KMS-11 (cell line): ENCODE results near the gene PYHIN1.
A peak's percentile ranks its signal among the peaks of the same experiment; 100 is the strongest.

ENCODE experiments used
- H2AFZ ChIP-seq: fragments of 200-600 bp; sonication (generic); 2 replicates; pipeline ENCODE4 v1.6.1; 2016; ENCODE audit warnings: antibody characterized with exemption, mixed run types, low read depth
- H3K27ac ChIP-seq: fragments of 200-600 bp; sonication (generic); 2 replicates; pipeline ENCODE4 v1.6.1; 2016; ENCODE audit warnings: mild to moderate bottlenecking, mixed run types
- H3K27me3 ChIP-seq: fragments of 200-600 bp; sonication (generic); 2 replicates; pipeline ENCODE4 v1.6.1; 2017; ENCODE audit warnings: mild to moderate bottlenecking, low read depth, mixed run types, moderate library complexity; ENCODE audit not compliant: insufficient read depth
- H3K36me3 ChIP-seq: fragments of 200-600 bp; sonication (generic); 2 replicates; pipeline ENCODE4 v1.6.1; 2017; ENCODE audit warnings: mild to moderate bottlenecking, mixed run types; ENCODE audit not compliant: insufficient read depth
- H3K4me1 ChIP-seq: fragments of 200-600 bp; sonication (generic); 2 replicates; pipeline ENCODE4 v1.6.1; 2016; ENCODE audit warnings: mild to moderate bottlenecking, low read depth, mixed run types; ENCODE audit not compliant: poor library complexity, severe bottlenecking
- H3K4me2 ChIP-seq: fragments of 200-600 bp; sonication (generic); 2 replicates; pipeline ENCODE4 v1.7.0; 2016; ENCODE audit warnings: mild to moderate bottlenecking, mixed run types
- H3K4me3 ChIP-seq: fragments of 200-600 bp; sonication (generic); IDR thresholded peaks from 2 replicates; pipeline ENCODE4 v1.6.1; 2017; ENCODE audit warnings: low read depth, low read length, mixed read lengths; ENCODE audit not compliant: insufficient read depth
- H3K79me2 ChIP-seq: fragments of 200-600 bp; sonication (generic); 2 replicates; pipeline ENCODE4 v1.6.1; 2016; ENCODE audit warnings: low read depth, mixed run types; ENCODE audit not compliant: insufficient read depth
- H3K9ac ChIP-seq: fragments of 200-600 bp; sonication (generic); 2 replicates; pipeline ENCODE4 v1.6.1; 2016; ENCODE audit warnings: mild to moderate bottlenecking, mixed run types
- H4K20me1 ChIP-seq: fragments of 200-600 bp; sonication (generic); 2 replicates; pipeline ENCODE4 v1.6.1; 2016; ENCODE audit warnings: mild to moderate bottlenecking, mixed run types; ENCODE audit not compliant: insufficient read depth
- TF ChIP-seq, protein P1 (sequence below): fragments of 200-600 bp; sonication (generic); conservative IDR thresholded peaks from 2 replicates; pipeline ENCODE4 v1.6.1; 2017; ENCODE audit warnings: low read depth, mild to moderate bottlenecking, antibody characterized with exemption, low read length, moderate library complexity, mixed read lengths

The PYHIN1 gene

DNA sequence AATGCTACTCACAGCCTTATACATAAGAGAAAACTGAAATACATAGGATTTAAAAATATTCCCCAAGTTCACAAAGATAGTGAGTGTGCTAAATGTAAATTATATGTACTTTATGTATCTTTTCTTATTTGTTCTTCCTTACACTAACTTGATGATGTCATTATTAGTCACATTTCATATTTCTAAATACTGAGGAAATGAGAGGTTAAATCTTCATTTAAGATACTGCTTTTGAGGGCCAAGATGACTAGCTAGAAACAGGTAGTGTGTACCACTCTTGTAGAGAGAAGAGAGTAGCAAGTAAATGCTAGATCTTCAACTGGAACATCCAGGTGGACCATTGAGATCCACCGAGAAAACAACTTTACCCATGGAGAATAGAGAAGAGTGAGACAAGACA, 29.8 kb downstream of the PYHIN1 start:
- H3K79me2 ChIP-seq: no peaks in the 10 kb centered on the region
- H3K4me1 ChIP-seq: no peaks in the 10 kb centered on the region
- H3K27me3 ChIP-seq: no peaks in the 10 kb centered on the region
- H3K36me3 ChIP-seq: no peaks in the 10 kb centered on the region
- no peak overlapping the region for H3K4me2 ChIP-seq
- H4K20me1 ChIP-seq: no peaks in the 10 kb centered on the region
- no peak overlapping the region for H3K4me3 ChIP-seq
- TF ChIP-seq, protein P1, sequence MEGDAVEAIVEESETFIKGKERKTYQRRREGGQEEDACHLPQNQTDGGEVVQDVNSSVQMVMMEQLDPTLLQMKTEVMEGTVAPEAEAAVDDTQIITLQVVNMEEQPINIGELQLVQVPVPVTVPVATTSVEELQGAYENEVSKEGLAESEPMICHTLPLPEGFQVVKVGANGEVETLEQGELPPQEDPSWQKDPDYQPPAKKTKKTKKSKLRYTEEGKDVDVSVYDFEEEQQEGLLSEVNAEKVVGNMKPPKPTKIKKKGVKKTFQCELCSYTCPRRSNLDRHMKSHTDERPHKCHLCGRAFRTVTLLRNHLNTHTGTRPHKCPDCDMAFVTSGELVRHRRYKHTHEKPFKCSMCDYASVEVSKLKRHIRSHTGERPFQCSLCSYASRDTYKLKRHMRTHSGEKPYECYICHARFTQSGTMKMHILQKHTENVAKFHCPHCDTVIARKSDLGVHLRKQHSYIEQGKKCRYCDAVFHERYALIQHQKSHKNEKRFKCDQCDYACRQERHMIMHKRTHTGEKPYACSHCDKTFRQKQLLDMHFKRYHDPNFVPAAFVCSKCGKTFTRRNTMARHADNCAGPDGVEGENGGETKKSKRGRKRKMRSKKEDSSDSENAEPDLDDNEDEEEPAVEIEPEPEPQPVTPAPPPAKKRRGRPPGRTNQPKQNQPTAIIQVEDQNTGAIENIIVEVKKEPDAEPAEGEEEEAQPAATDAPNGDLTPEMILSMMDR: no peak
- no peak overlapping the region for H2AFZ ChIP-seq
- H3K27ac ChIP-seq: no peak overlapping the region
- H3K9ac ChIP-seq: no peak overlapping the region

DNA sequence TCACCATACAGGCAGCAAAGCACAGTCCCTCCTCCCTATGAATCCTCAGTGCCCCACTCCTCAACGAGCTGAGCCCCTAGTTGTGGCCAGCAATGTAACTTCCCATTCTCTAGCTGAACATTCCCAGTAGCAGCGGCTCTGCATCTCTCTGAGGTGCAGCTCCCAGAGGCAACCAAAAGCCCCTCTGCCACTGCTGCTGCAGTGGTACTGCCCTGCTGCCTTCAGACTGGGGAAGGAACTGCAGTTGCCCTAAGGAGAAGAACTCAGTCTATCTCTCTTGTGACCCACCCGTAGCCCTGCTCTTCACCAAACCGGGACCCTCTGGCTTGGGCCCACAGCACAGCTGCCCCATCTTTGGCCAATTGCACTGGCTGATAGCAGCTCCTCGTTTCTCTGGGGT, 31.6 kb downstream of the PYHIN1 start:
- TF ChIP-seq, protein P1: no peak
- H3K4me3 ChIP-seq: no peak overlapping the region
- H3K79me2 ChIP-seq: no peaks in the 10 kb centered on the region
- H2AFZ ChIP-seq: no peak overlapping the region
- H3K36me3 ChIP-seq: no peaks in the 10 kb centered on the region
- H3K27me3 ChIP-seq: no peaks in the 10 kb centered on the region
- no peak overlapping the region for H3K9ac ChIP-seq
- H3K4me1 ChIP-seq: no peaks in the 10 kb centered on the region
- no peak overlapping the region for H3K27ac ChIP-seq
- H4K20me1 ChIP-seq: no peaks in the 10 kb centered on the region
- no peak overlapping the region for H3K4me2 ChIP-seq

DNA sequence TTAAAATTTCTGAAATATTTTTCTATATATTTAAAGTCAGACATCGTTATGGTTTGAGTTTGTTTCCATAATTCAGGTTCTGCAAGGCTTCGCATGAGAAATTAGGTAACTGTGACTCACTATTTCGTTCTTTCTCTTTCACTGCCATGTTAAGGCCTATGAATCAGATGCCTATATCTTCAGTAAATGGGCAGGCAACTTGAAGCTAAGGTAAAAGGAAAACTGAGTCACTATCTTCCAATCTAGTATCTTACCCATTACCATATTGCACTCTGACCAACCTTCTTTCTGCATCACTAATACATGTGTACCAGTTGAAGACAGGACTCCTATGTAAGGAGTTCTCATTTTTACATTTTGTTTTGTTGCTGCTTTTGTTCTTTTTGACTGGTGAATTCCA, 37.8 kb downstream of the PYHIN1 start:
- H3K9ac ChIP-seq: no peak overlapping the region
- H3K4me2 ChIP-seq: no peak overlapping the region
- no peak overlapping the region for H2AFZ ChIP-seq
- H3K79me2 ChIP-seq: no peaks in the 10 kb centered on the region
- no peaks in the 10 kb centered on the region for H4K20me1 ChIP-seq
- TF ChIP-seq, protein P1: no peak
- no peaks in the 10 kb centered on the region for H3K36me3 ChIP-seq
- H3K27ac ChIP-seq: no peak overlapping the region
- no peaks in the 10 kb centered on the region for H3K4me1 ChIP-seq
- no peak overlapping the region for H3K4me3 ChIP-seq
- H3K27me3 ChIP-seq: no peaks in the 10 kb centered on the region

DNA sequence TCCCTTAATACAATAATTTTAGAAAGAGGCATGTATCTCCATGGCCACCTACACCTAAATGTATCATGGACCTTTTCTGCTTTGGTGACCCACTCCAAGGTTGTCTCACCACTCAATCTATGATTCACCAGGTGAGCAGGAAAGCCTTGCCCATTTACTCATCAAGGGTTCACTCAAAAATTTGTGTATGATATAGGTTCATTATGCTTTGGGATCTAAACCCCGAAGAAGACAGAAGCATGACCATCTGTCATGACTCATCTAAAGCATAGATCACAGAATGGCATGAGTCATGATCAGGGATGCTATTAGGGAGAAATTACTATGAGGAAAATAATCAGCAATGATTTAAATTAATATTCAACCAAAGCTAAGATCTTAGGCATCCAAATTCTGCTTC, 38.5 kb downstream of the PYHIN1 start:
- Histone ChIP-seq H3K27ac (no peak overlapping the region), H3K4me2 (no peak overlapping the region), H3K9ac (no peak overlapping the region), H3K27me3 (no peaks in the 10 kb centered on the region), H3K4me3 (no peak overlapping the region), H4K20me1 (no peaks in the 10 kb centered on the region), H3K79me2 (no peaks in the 10 kb centered on the region), H2AFZ (no peak overlapping the region), H3K4me1 (no peaks in the 10 kb centered on the region), H3K36me3 (no peaks in the 10 kb centered on the region)
- TF ChIP-seq, protein P1: no peak

DNA sequence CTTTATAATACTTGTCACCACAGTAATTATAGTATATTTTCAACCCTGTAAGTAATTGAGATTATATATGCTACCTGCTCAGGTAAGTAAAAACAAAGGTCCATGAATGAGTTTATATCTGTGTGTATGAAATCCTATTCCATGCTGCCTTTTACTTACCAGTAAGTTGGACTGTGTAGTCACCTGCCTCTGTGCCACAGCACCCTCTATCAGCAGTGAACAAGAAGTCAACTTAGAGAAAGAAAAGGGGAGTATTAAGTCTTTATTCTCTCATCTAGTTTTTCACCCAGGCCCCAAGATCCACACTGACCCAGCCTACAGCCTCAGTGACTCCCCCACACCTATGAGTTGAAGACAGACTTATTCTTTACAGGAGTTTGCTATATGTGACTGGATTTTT, 41.5 kb downstream of the PYHIN1 start:
- H4K20me1 ChIP-seq: no peaks in the 10 kb centered on the region
- no peak overlapping the region for H3K4me2 ChIP-seq
- TF ChIP-seq, protein P1: peak; percentile 25; the same call in 1 of the 2 replicates
- H3K9ac ChIP-seq: no peak overlapping the region
- H3K4me1 ChIP-seq: no peaks in the 10 kb centered on the region
- H3K27ac ChIP-seq: no peak overlapping the region
- H3K36me3 ChIP-seq: no peaks in the 10 kb centered on the region
- H2AFZ ChIP-seq: no peak overlapping the region
- H3K4me3 ChIP-seq: no peak overlapping the region
- H3K79me2 ChIP-seq: no peaks in the 10 kb centered on the region
- H3K27me3 ChIP-seq: no peaks in the 10 kb centered on the region
